GM18867 (cell line): ENCODE results near the gene SESN1.
"Not testable (repeated sequence)": the region's sequence is repeated elsewhere in the genome, so short reads cannot be mapped to it uniquely, and the experiment has no call there.

Experiments
- ATAC-seq: cut with Tn5 transposase; IDR thresholded peaks from one replicate; pipeline ENCODE4 v1.9.1; 2021; ENCODE audit warnings: mild to moderate bottlenecking, moderate library complexity; ENCODE audit not compliant: unreplicated experiment

The SESN1 gene

DNA sequence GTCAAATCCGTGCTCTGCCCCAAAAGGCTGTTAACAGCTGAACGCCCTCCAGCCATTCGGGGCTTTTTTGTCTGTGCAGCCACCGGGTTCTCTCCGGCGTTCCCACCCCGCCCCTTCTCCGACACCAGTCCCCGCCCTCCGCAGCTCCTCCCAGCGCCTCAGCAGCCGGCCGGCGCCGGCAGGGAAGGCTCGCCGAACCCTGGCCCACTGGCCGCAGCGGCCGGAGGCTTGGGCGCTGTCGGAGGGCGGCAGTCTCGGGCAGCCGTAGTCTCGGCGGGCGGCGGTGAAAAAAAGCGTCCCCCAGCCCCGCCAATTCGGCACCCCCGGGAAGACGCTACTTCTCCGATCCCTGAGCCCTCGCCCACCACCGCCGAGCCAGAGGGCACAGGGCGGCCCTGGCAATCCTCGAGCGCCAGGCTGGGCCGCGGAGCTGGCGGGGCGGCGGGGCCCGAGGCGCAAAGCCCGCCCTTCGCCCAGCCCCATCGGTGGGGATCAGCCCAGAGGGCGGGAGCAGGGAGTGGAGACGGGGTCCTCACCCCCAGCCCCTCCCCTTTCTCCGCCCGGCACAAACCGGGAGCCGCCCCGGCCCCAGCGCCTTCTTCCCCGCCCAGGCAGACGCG, at the start of gene SESN1:
Gene SESN1, minus strand, starts transcription at position 431 of the 620 bp plus-strand sequence. CDS start 773 bp downstream, outside the sequence.
- ATAC-seq: peak; percentile 66

DNA sequence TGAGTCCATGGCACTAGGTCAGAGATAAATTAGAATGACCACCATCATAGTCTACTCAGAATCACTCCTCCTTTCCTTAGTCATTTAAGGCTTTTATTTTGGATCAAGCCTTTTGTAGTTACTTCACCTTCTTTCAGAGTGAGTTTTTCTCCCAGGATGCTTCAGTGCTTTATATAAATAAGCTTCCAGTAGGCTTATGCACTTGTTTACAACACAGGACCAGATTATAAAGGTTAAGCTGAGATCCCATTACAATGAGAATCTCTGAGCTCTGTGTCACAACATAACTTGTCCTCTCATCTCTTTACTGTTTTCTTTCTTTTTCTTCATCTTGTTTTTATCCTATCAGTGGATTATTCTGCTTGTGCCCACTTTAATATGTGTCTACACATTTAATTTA, 48.5 kb upstream of the SESN1 start:
- ATAC-seq: no peak

DNA sequence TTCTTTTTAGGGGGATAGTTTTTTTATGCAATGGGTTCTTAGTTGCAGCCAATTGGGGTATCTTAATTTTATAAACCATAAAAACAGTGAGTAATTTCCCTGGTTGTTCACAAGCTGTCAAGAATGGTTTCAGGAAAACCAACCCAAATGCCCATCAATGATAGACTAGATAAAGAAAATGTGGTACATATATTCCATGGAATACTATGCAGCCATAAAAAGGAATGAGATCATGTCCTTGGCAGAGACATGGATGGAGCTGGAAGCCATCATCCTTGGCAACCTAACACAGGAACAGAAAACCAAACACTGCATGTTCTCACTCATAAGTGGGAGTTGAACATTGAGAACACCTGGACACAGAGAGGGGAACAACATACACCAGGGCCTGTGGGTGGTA, 47.4 kb upstream of the SESN1 start:
- ATAC-seq: not testable (repeated sequence)

DNA sequence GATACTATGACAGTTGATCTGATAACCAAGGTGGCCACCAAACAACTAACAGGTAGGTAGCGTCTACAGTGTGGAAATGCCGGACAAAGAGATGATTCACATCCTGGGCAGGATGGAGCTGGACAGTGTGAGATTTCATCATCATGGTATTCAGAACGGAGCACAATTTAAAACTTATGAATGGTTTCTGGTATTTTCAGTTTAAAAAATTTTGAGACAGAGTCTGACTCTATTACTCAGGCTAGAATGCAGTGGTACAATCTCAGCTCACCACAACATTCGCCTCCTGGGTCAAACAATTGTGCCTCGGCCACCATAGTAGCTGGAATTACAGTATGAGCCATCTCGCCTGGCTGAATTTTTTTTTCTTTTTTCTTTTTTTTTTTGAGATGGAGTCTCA, 44.5 kb upstream of the SESN1 start:
- ATAC-seq: no peak

DNA sequence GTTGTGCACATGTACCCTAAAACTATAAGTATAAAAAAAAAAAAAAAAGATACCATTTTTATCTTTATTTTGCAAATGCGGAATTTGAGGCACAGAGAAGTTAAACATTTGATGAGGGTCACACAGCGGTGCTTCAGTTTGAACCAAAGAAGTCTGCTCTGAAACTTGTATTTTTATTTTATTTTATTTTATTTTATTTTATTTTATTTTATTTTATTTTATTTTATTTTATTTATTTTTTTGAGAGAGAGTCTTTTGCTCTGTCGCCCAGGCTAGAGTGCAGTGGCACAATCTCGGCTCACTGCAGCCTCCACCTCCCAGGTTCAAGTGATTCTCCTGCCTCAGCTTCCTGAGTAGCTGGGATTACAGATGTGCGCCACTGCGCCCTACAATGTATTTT, 41.9 kb upstream of the SESN1 start:
- ATAC-seq: not testable (repeated sequence)

DNA sequence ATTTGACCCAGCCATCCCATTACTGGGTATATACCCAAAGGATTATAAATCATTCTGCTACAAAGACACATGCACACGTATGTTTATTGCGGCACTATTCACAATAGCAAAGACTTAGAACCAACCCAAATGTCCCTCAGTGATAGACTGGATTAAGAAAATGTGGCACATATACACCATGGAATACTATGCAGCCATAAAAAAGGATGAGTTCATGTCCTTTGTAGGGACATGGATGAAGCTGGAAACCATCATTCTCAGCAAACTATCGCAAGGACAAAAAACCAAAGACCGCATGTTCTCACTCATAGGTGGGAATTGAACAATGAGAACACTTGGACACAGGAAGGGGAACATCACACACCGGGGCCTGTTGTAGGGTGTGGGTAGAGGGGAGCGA, 41.4 kb upstream of the SESN1 start:
- ATAC-seq: not testable (repeated sequence)

DNA sequence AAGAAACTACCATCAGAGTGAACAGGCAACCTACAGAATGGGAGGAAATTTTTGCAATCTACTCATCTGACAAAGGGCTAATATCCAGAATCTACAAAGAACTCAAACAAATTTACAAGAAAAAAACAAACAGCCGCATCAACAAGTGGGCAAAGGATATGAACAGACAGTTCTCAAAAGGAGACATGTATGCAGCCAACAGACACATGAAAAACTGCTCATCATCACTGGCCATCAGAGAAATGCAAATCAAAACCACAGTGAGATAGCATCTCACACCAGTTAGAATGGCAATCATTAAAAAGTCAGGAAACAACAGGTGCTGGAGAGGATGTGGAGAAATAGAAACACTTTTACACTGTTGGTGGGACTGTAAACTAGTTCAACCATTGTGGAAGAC, 41.0 kb upstream of the SESN1 start:
- not testable (repeated sequence) for ATAC-seq

DNA sequence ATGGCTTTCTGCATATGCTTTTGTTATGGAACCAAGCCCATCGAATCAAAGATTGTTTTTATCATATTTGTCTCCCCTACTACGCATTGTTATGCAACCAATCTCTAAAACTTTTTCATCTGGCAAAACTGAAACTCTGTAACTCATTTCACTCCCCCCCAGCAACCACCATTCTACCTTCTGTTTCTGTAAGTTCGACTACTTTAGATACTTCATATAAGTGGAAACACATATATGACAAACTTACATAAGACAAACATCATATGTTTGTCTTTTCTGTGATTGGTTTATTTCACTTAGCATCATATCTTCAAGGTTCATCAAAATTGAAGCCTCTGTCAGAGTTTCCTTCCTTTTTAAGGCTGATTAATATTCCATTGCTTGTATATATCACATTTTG, 35.4 kb upstream of the SESN1 start:
- ATAC-seq: no peak

DNA sequence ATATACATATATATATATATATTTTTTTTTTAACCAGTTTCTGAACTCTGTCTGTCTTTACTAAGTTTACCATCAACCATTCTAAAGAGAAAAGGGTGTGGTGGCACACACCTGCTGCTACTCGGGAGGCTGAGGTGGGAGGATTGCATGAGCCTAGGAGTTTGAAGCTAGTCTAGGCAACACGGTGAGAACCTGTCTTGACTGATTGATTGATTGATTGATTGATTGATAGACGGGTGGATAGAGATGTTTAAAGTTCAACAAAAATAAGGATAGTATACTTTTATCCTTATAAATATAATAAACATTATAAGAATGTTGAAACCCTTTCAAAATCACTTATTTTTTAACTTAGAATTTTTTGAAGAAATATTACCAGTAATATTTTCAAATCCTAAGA, 30.9 kb upstream of the SESN1 start:
- no peak for ATAC-seq

DNA sequence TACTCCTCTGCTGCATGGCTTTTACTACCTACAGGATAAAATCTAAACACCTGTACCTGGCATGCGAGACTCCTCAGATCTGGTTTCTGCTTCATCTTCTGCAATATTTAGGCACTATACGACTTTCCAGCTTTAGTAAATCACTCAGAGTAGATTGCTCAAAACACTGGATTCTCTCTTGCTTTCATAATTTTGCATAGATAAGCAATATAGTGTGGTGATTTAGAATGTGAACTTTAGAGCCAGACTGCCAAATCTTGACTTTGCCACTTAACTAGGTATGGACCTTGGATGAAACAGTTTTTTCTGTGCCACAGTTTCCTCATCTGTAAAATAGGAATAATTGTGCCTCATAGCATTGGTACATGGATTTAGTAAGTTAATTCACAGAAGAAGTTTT, 29.6 kb upstream of the SESN1 start:
- ATAC-seq: no peak

DNA sequence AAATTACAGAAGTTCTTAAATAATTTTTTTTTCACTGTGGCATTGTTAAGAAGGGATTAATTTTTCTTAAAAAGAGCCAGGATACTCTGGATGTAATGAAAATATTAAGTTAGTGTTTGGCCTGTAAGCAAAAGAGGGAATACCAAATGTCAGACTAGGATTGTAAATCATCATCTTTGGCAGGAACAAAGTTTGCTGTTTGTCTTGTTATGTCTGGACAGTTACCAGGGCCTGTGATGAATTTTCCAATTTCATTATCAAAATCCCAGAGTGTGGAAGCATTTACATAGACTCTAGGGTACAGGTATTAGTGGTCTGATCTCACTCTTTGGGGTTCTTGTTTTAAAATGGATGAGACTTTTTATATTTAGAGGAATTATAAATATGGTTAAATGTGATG, 26.8 kb upstream of the SESN1 start:
- no peak for ATAC-seq

DNA sequence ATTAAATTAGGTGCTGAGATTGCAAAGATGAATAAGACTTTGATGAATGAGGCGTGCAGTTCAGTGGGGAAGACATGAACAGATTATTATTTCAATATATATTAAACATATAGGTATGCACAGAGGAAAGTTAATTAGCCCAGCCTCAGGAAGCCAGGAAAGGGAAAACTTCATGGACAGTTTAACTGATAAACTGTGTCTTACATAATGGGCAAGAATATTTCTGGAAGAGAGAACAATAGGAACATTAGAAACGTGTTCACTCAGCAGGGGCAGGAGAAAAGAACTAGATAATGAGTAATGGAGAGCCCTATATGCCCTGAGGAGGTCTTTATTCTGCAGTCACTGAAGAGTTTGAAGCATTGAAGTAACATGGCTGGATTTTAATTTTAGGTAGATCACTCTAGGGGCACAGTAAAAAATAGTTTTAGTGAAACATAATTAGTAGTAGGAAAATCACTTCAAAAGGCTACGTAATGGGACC, 24.3 kb upstream of the SESN1 start:
- no peak for ATAC-seq

DNA sequence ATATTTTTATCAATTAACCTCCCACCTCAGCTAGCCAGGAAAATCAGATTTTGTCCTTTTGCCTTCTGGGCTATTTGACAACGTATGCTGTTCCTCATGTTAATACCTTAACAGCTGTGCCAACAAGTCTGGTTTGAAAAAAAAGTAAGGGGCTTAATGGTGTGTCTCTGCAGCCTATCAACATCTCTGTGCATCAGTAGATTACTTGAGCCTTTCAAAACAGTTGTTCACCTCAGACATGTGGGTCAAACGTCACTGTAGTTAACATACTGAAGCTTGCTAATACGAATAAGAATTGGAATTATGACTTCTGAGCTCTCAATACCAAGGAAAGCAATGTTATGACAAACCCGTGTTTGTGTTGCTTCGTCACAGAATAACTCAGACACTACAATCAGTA, 23.7 kb upstream of the SESN1 start:
- no peak for ATAC-seq

DNA sequence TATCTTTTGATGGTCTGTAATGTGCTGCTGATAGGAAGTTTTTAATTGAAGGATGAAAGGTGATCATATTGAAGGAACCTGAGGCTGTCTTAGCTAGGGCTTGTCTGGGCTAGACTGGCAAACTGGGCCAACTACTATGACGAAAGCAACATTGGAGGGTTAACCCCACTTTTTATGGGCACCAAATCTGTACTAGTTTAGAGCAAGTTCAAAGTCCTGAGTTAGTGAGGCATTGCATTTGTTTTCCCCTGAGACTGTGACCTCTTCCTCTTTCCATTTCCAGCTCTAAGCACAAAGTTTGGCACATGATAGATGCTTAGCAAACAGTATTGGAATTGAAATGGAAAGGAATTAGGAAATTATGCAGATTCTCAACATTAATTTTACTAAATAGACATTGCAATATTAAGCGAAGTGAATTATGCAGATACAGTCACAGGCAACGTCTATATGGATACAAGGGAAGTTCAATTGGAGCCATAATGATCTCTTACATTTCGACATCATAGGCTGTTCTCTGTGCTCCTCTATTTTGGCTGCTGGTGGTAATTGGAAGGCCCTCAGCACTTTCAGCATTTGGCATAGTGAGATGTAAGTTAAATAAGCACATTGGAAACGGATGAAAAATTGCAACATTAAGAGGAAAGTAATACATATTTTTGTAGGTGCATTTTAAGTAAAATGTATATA, 22.8 kb upstream of the SESN1 start:
- ATAC-seq: peak; percentile 78

DNA sequence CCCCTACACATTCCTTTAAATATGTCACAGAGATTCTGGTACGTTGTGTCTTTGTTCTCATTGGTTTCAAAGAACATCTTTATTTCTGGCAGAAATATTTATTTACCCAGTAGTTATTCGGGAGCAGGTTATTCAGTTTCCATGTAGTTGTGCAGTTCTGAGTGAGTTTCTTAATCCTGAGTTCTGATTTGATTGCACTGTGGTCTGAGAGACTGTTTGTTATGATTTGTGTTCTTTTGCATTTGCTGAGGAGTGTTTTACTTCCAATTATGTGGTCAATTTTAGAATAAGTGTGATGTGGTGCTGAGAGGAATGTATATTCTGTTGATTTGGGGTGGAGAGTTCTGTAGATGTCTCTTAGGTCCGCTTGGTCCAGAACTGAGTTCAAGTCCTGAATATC, 18.0 kb upstream of the SESN1 start:
- ATAC-seq: not testable (repeated sequence)

DNA sequence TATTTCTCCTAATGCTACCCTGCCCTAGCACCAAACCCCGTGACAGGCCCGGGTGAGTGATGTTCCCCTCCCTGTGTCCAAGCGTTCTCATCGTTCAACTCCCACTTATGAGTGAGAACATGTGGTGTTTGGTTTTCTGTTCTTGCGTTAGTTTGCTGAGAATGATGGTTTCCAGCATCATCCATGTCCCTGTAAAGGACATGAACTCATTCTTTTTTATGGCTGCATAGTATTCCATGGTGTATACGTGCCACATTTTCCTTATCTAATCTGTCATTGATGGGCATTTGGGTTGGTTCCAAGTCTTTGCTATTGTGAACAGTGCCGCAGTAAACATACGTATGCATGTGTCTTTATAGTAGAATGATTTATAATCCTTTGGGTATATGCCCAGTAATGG, 15.0 kb upstream of the SESN1 start:
- ATAC-seq: not testable (repeated sequence)

DNA sequence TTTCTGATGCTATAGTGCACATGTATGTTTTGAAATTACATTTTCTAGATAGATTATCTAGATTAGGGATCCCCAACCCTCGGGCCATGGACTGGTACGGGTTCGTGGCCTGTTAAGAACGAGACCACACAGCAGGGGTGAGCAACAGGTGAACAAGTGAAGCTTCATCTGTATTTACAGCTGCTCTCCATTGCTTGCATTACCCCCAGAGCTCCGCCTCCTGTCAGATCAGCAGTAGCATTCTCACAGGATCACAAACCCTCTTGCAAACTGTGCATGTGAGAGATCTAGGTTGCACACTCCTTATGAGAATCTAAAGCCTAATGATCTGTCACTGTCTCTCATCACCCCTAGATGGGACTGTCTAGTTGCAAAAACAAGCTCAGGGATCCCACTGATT, 11.0 kb upstream of the SESN1 start:
- ATAC-seq: no peak

DNA sequence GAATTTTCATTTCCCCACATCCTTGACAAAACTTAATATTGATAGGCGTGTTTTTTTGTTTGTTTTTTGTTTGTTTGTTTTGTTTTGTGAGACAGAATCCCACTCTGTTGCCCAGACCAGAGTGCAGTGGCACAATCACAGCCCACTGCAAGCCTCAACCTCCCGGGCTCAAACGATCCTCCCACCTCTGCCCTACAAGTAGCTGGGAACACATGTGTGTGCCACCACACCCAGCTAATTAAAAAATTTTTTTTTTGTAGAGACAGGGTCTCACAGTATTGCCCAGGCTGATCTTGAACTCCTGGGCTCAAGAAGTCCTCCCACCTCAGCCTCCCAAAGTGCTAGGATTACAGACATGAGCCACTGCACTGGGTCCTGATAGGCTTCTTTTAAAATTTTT, 9.9 kb upstream of the SESN1 start:
- ATAC-seq: no peak

DNA sequence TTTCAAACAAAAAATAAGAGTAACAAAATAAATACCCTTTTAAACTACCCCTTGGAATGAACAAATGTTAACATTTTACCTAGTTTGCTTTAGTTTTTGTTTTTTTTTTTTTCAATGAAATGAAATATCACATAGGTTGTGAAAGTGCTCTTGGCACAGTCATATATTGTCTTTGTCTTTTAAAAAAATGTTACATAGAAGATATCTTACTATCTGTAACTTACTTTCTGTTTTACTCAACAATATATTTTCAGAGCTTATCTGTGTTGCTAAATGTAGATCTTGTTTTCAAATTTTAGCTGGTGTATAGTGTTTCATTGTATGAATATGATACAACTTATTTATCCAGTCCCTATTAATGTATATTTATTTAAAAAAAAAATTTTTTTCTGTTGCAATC, 9.3 kb upstream of the SESN1 start:
- ATAC-seq: peak; percentile 58

DNA sequence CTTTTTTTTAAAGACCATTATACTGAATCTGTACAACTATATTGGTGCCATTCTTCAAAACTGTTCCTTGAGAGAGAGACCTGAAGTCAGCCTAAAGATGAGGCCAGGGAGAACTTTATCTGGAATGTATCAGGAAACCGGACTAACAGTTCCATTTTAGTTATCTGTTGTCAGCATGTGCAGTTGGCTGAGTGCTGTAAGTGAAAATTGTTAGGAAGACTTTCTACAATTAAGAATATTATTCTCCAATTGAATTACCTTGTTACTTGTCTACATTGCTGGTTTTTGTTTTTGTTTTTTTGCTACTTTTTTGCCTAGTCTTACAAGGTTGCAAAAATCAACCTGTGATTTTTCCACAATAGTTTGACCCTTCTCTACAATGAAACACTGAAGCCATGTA, 8.1 kb upstream of the SESN1 start:
- no peak for ATAC-seq

DNA sequence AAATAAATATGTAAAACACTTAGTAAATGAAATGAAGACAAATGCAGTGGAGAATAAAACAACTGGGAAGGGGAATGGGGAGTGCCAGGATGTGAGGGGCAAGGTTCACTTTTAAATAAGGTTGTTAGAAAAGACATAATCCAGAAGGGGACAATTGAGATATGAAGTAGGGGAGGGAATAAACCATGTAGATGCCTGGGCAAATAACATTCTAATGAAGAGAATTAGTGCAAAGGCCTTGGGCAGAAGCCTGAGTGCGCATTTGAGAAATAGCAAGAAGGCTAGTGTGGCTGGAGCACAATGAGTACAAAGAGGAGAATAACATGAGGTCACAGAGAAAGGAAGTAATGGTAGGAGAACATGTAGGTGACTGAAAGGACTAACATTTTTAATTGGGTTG, 3.0 kb upstream of the SESN1 start:
- ATAC-seq: no peak

DNA sequence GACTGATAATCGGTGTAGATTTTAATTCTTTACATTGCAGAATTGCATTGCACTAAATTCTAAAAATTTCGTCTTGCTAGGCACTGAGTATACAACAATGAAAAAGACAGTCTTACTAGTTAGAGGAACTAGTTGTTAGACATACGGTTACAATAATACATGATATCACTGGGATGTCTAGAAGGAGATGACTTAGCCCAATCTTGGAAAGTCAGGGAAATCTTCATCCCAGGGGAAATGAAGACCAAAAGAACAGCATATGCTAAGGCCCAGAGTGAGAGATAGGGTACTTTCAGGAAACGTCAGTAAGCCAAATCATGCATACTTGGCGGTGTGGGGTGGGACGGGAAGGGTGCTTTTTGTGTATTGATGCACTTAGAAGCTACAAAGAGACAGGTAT, 1.6 kb upstream of the SESN1 start:
- no peak for ATAC-seq

DNA sequence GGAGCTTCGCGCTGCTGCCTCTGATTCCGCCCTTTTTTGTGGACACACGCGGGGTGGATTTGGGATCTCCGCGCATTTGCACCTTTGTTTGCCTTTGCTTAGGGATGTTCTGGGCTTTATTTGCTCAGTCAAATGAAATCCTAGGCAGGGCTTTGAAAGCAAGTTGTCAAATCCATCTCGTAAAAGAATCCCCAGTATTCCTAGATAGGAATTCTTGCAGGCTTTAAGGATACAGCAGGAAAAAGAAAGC, 1.1 kb upstream of the SESN1 start:
- ATAC-seq: no peak
